ENCODE results near the gene HMGA1.

- TF ChIP-seq CTCF (IDR thresholded peaks at IDR 0.05) (no peak), POLR2A (IDR thresholded peaks at IDR 0.05) (no peak), POLR2AphosphoS5 (IDR thresholded peaks at IDR 0.05) (no peak)
Observed at GRCh38 chr6:34285448-34286164, 48.9 kb downstream of the HMGA1 start.

Data from sigmoid colon (tissue), 4 donors.